Activated CD8-positive, alpha-beta memory T cell treated with anti-CD3 and anti-CD28 coated beads for 24 hours (primary cell): Measurements from ENCODE around the gene CHMP6.
"Not testable (repeated sequence)": the region's sequence is repeated elsewhere in the genome, so short reads cannot be mapped to it uniquely, and the experiment has no call there.

Source experiments
- DNase-seq: peaks from one replicate; pipeline ENCODE4 v3.0.0-alpha.2; 2020

Gene CHMP6

GRCh38 chr17:81016575-81016974, 24.9 kb downstream of the CHMP6 start:
- no peak for DNase-seq

- DNase-seq, result not testable (repeated sequence)
Observed at GRCh38 chr17:81017330-81017729, 25.7 kb downstream of the CHMP6 start.

- no peak for DNase-seq
Observed at GRCh38 chr17:81018044-81018802, 26.6 kb downstream of the CHMP6 start.

- DNase-seq, result no peak
Observed at GRCh38 chr17:81019563-81020442, 28.2 kb downstream of the CHMP6 start.

GRCh38 chr17:81020443-81020766, 28.8 kb downstream of the CHMP6 start:
- no peak for DNase-seq

GRCh38 chr17:81020767-81021497, 29.3 kb downstream of the CHMP6 start:
- DNase-seq, result no peak

- DNase-seq, result no peak
Observed at GRCh38 chr17:81021531-81022343, 30.1 kb downstream of the CHMP6 start.

GRCh38 chr17:81022344-81022676, 30.7 kb downstream of the CHMP6 start:
- DNase-seq, result no peak

- DNase-seq, result no peak
Observed at GRCh38 chr17:81025065-81025740, 33.6 kb downstream of the CHMP6 start.

GRCh38 chr17:81025741-81026129, 34.1 kb downstream of the CHMP6 start:
- no peak for DNase-seq

GRCh38 chr17:81026266-81027036, 34.8 kb downstream of the CHMP6 start:
- no peak for DNase-seq

GRCh38 chr17:81027038-81027437, 35.4 kb downstream of the CHMP6 start:
- no peak for DNase-seq

- no peak for DNase-seq
Observed at GRCh38 chr17:81027591-81028505, 36.2 kb downstream of the CHMP6 start.

- no peak for DNase-seq
Observed at GRCh38 chr17:81028506-81028858, 36.8 kb downstream of the CHMP6 start.

- no peak for DNase-seq
Observed at GRCh38 chr17:81029859-81030258, 38.2 kb downstream of the CHMP6 start.

- DNase-seq, result not testable (repeated sequence)
Observed at GRCh38 chr17:81030312-81030711, 38.7 kb downstream of the CHMP6 start.

- no peak for DNase-seq
Observed at GRCh38 chr17:81030741-81031565, 39.3 kb downstream of the CHMP6 start.

GRCh38 chr17:81031566-81032550, 40.2 kb downstream of the CHMP6 start:
- DNase-seq, result no peak
